ENCODE measurements around the gene PARD6B. TPM values are rescaled to one million over a fixed set of nuclear protein-coding genes. Genes with fewer than 3 reads are reported as not detected.

PARD6B gene
- total RNA-seq, 3 donors from 2014 or later, result 16.8 to 35.1 (median 29.2) TPM

- ATAC-seq, result no peak
- intact Hi-C loops (cut with DNase I, micrococcal nuclease), result no loop called here
- H3K4me1 ChIP-seq (ENCODE audit: low read depth), result no peaks in the 10 kb centered on the region
- H3K9me3 ChIP-seq, result no peaks in the 10 kb centered on the region
- H3K36me3 ChIP-seq (ENCODE audit: low read depth), result no peaks in the 10 kb centered on the region
- H3K4me3 ChIP-seq, result no peak overlapping the region
- TF ChIP-seq CTCF (IDR thresholded peaks at IDR 0.05), result no peak
- DNase-seq, result no peak
Observed at GRCh38 chr20:50783903-50784302, 52.5 kb downstream of the PARD6B start.

GRCh38 chr20:50784464-50784863, 53.1 kb downstream of the PARD6B start:
- DNase-seq (no peak), ATAC-seq (no peak)
- no peak overlapping the region for H3K4me3 ChIP-seq
- intact Hi-C loops (cut with DNase I, micrococcal nuclease), result no loop called here
- H3K36me3 ChIP-seq (ENCODE audit: low read depth), result no peaks in the 10 kb centered on the region
- TF ChIP-seq CTCF (IDR thresholded peaks at IDR 0.05), result no peak
- H3K9me3 ChIP-seq, result no peaks in the 10 kb centered on the region
- H3K4me1 ChIP-seq (ENCODE audit: low read depth), result no peaks in the 10 kb centered on the region

GRCh38 chr20:50786703-50787102, 55.3 kb downstream of the PARD6B start:
- Histone ChIP-seq H3K4me3 (no peak overlapping the region), H3K9me3 (no peaks in the 10 kb centered on the region), H3K4me1 (ENCODE audit: low read depth) (peaks cover 12% of the 10 kb centered on the region), H3K36me3 (ENCODE audit: low read depth) (no peaks in the 10 kb centered on the region)
- no peak for TF ChIP-seq CTCF (IDR thresholded peaks at IDR 0.05)
- ATAC-seq (no peak), DNase-seq (no peak)
- intact Hi-C loops (cut with DNase I, micrococcal nuclease), result no loop called here

GRCh38 chr20:50787181-50787580, 55.8 kb downstream of the PARD6B start:
- peaks cover 12% of the 10 kb centered on the region for H3K4me1 ChIP-seq (ENCODE audit: low read depth)
- no peaks in the 10 kb centered on the region for H3K36me3 ChIP-seq (ENCODE audit: low read depth)
- no peak for TF ChIP-seq CTCF (IDR thresholded peaks at IDR 0.05)
- no peak for DNase-seq
- ATAC-seq, result no peak
- intact Hi-C loops (cut with DNase I, micrococcal nuclease), result no loop called here
- no peak overlapping the region for H3K4me3 ChIP-seq
- no peaks in the 10 kb centered on the region for H3K9me3 ChIP-seq

- peak in 1 of 3 donors; percentile 33 for DNase-seq
- Histone ChIP-seq H3K9me3 (no peaks in the 10 kb centered on the region), H3K4me1 (ENCODE audit: low read depth) (peaks cover 12% of the 10 kb centered on the region), H3K4me3 (no peak overlapping the region), H3K36me3 (ENCODE audit: low read depth) (no peaks in the 10 kb centered on the region)
- TF ChIP-seq CTCF (IDR thresholded peaks at IDR 0.05), result no peak
- no peak for ATAC-seq
- intact Hi-C loops (cut with DNase I, micrococcal nuclease), result no loop called here
Observed at GRCh38 chr20:50788045-50788991, 56.9 kb downstream of the PARD6B start.
